ENCODE measurements around the gene PPM1H. TPM values are rescaled to one million over a fixed set of nuclear protein-coding genes. Genes with fewer than 3 reads are reported as not detected.

PPM1H gene
- total and polyA plus RNA-seq, 2 of the 8 experiments (the other 6 are each of a cell fraction or from before 2014, with no cell fraction given), result 16.4 to 36.1 TPM

- TF ChIP-seq PHF8 (conservative IDR thresholded peaks at IDR 0.05; ENCODE audit: low read depth, low read length), result no peak
- no peak for TF ChIP-seq EGR1 (IDR thresholded peaks at IDR 0.05; ENCODE audit: borderline replicate concordance, low read depth, low read length)
- TF ChIP-seq ASH2L (IDR thresholded peaks at IDR 0.05; ENCODE audit: low read length), result no peak
- no peak for TF ChIP-seq CTBP2 (IDR thresholded peaks at IDR 0.05; ENCODE audit: borderline replicate concordance, insufficient read depth, insufficient read length, low read length)
- no peak for TF ChIP-seq RFX5 (IDR thresholded peaks at IDR 0.05; ENCODE audit: borderline replicate concordance, low read depth, low read length)
- no peak for TF ChIP-seq CHD2 (IDR thresholded peaks at IDR 0.05; ENCODE audit: low read length)
- TF ChIP-seq CBX5 (IDR thresholded peaks at IDR 0.05; ENCODE audit: low read depth, low read length), result no peak
- TF ChIP-seq EP300 (IDR thresholded peaks at IDR 0.05; ENCODE audit: borderline replicate concordance in 1 of 2, low read depth in 2 of 2, low read length in 2 of 2), result no peak
Observed at GRCh38 chr12:62762645-62763044, 172.3 kb downstream of the PPM1H start (continued).
